HG03066 (cell line): ENCODE data around the gene PAQR3.

ENCODE experiments used
- ATAC-seq: cut with Tn5 transposase; IDR thresholded peaks from one replicate; pipeline ENCODE4 v1.9.1; 2021; ENCODE audit warnings: low read depth; ENCODE audit not compliant: unreplicated experiment

Gene PAQR3

GRCh38 chr4:78938868-78939666 lies at the start of gene PAQR3:
Gene PAQR3, minus strand, starts transcription at chr4:78939438. Its CDS starts 214 bp downstream, at chr4:78939224.
- ATAC-seq = peak; percentile 98

- ATAC-seq = no peak
These were observed 48.4 kb upstream of the PAQR3 start for GRCh38 chr4:78987683-78988082.

- ATAC-seq = no peak
These were observed 45.4 kb upstream of the PAQR3 start for GRCh38 chr4:78984593-78984992.

- ATAC-seq = no peak
These were observed 36.6 kb upstream of the PAQR3 start for GRCh38 chr4:78975865-78976264.

GRCh38 chr4:78971776-78972175 lies 32.5 kb upstream of the PAQR3 start:
- no peak for ATAC-seq

GRCh38 chr4:78971326-78971725 lies 32.1 kb upstream of the PAQR3 start:
- ATAC-seq = no peak

GRCh38 chr4:78962597-78963115 lies 23.4 kb upstream of the PAQR3 start:
- ATAC-seq = no peak

GRCh38 chr4:78960926-78961325 lies 21.7 kb upstream of the PAQR3 start:
- ATAC-seq = no peak

- ATAC-seq = no peak
These were observed 17.7 kb upstream of the PAQR3 start for GRCh38 chr4:78956975-78957374.

GRCh38 chr4:78953769-78954666 lies 14.8 kb upstream of the PAQR3 start:
- no peak for ATAC-seq

- no peak for ATAC-seq
These were observed 14.0 kb upstream of the PAQR3 start for GRCh38 chr4:78953231-78953630.

GRCh38 chr4:78951862-78952472 lies 12.7 kb upstream of the PAQR3 start:
- ATAC-seq = peak; percentile 75

- no peak for ATAC-seq
These were observed 10.5 kb upstream of the PAQR3 start for GRCh38 chr4:78949735-78950134.

GRCh38 chr4:78945651-78946179 lies 6.5 kb upstream of the PAQR3 start:
- ATAC-seq = no peak

GRCh38 chr4:78944381-78944780 lies 5.1 kb upstream of the PAQR3 start:
- ATAC-seq = no peak

GRCh38 chr4:78940752-78941151 lies 1.5 kb upstream of the PAQR3 start:
- no peak for ATAC-seq

- ATAC-seq = no peak
These were observed 400 bp upstream of the PAQR3 start for GRCh38 chr4:78939667-78940008.

GRCh38 chr4:78938474-78938867 lies 767 bp downstream of the PAQR3 start:
- ATAC-seq = no peak

- ATAC-seq = no peak
These were observed 1.4 kb downstream of the PAQR3 start for GRCh38 chr4:78937837-78938236.

- ATAC-seq = no peak
These were observed 2.2 kb downstream of the PAQR3 start for GRCh38 chr4:78936989-78937388.
